CD4-positive, alpha-beta T cell treated with Interferon gamma for 1 hour (primary cell): ENCODE measurements around the gene PTPRM.

Experiments
- DNase-seq: peaks from one replicate; pipeline ENCODE4 v3.0.0-alpha.2; 2020

The PTPRM gene

DNA sequence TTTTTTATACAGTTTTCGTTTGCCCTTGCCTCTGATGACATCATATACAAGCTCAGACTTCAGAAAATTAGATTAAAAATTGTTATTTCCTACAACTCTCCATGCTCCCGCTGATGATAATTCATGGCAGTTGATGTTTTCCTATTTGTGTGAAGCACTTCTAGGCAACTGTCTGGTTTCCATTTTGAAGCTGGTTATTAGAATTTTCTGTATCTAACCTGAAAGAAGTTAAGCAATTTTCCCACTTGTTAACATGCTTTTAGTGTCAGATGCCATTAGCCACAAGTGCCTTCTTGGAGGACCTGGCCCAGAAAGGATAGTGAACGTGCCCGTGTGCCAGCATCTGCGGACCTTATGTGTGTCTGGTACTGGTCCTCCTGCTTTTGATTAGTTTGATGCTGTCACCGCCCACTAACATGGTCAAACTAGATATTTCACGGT lies 694.6 kb downstream of the PTPRM start:
- DNase-seq = no peak

DNA sequence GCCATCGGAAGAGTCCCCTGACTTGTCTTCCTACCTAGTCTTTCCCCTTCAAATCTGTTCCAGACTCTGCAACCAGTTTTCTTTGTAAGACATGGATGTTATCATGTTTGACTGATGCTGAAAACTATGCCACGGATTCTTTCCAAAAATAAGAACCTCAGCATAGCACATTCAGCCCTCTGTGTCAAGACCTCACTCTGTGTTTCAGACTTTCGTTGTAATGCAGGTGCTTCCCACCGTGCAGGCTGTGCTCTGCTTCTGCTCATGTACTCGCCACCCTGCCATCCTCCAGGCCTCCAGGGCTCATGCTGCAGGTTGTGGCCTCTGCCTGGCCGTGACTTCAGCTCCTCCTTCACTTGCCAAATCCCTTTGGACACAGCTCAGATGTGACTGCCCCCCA lies 695.1 kb downstream of the PTPRM start:
- no peak for DNase-seq

DNA sequence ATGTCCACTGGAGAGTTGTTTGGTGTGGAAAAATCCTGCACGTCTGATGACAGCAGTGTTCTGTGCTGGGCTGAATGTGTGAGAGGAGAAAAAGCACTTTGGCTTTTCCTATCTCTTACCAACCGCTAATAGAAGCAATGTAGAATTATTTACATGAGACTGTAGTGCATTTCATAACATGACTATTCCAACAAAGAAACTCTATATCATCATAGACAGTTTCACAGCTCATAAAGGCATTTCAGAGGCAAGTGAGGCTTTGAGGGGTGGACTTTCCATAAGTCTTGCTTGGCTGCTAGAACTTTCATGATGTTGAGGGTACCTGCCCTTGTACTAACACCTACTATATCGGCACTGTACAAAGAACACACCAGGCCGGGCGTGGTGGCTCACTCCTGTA lies 697.0 kb downstream of the PTPRM start:
- no peak for DNase-seq

DNA sequence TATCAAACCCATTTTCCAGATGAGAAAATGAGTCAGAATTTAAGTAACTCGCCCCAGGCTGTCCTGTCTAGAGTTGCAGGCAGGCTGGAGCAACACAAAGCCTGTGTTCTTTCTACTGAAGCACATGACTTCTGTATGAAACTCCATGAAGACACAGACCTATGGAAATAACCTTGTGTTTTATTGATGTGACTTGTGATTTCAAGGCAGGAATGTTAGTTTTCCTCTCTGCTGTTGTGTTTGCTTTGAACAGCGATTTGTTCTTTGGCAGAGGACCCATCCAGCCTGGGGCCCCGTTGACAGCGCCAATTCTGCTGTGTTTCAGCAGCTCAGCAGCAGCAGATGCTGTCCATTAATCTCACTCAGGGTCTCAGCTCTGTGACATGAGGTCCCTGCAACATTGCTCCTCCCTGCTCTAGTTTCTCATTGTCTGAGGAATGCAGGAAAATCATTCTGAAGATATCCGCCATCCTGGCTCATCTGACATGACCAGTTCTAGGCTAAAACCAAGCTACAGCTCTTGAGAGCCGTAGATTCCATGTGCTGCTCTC lies 697.8 kb downstream of the PTPRM start:
- DNase-seq = no peak

DNA sequence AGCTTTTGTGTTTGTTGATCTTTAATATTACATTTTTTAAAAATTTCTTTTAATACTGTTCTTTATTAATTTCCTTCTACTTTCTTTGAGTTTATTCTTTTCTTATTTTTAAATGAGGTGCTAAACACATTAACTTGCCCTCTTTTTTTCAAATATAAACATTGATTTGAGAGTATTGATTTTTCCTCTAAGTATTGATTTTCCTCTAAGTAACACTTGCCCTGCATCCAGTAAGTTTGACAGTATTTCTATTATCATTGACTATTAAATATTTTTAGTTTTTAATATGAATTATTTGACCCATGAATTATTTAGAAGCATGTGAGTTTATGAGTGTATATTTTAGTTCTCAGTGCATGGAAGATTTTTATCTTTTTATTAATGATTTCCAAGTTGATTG lies 705.1 kb downstream of the PTPRM start:
- no peak for DNase-seq

DNA sequence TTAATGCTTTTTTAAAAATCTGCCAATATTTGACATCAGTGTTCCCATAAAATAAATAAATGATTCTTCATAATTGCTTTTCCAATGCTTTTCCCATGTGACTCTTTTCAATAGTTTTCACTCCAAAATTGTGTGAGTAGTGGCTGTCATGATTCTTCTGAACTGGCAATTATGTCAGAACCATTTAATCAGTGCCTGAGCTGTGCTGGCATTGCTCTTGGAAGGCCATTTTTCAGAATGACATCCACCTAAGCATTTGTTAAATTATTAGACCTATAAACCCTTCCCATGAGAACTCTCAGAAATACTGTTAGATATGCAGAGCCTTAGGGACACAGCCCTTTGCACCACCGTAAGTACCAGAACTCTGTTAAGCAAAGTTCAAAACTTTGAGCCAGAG lies 707.3 kb downstream of the PTPRM start:
- no peak for DNase-seq

DNA sequence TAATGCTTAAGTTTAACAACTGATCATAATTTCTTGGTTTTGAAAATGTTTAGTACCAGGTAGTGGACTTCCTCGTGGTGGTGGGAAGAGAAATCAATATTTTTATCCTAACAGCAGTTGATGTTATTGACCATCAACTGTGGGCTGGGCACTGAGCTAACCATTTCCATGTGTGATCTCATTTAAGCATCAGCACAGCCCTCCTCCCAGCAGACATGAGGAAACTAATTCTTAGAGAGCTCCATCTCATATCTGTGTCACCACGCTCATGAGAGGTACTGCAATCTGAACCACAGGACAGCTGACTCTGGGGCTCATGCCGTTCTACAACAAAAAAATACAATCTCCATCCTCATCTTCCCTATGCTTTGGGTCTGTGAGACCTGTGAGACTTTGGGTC lies 709.3 kb downstream of the PTPRM start:
- no peak for DNase-seq

DNA sequence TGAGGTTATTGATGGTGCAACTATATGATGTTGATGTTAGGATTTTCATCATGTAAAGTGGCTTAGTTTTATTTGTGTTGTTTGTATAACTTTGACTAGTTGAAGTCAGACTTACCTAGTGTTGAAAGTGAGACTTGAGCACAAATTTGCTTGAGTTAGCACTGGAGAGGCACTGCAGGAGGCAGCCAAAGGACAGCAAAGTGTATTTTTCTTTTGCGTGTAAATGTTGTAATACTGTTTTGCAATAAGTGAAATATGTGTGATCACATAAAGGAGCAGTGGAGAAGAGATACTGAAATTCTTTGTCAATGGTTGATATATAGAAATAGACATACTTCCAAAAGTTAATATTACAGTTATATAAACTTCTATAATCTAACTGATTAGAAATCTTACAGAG lies 710.2 kb downstream of the PTPRM start:
- no peak for DNase-seq

DNA sequence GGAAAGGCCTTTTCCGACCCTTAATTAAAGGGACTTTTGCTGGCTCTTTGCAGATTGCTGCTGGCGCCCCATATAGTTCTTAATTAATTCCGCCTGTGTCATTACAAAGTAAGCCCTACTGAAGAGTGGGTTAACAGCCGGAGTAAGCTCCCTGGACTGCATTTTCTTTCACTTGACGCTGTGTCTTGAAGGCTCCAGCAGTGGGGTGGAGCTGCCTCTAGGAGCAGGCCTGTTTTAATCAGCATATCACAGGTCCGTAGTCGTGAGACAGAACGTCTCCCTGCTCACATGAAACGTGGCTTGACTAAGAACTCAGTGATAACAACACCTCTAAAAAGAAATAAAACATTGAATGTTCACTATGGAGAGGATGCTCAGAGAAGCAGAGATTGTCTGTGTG lies 712.2 kb downstream of the PTPRM start:
- DNase-seq = no peak

DNA sequence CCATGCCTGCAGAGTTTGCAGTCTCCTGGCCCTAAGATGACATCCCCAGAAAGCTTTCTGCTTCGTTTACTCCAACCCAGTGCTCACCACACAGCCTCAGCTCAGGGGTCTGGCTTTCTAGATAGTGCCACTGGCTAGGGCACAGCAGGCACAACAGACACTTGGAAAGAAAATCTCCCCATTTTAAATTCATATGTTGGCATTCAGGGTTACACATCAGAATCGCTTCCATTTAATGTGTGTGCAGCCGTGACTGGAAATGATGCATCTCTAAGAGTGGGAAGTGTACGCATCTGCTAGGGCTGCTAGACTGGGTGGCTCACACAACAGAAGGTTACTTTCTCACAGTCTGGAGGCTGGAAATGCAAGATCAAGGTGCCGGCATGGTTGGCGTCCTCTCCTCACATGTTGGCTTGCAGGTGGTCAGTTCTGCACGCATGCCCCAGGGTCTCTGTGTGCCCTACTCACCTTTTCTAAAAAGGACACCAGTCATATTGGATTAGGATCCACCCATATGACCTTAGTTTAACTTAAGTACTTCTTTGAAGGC lies 712.7 kb downstream of the PTPRM start:
- no peak for DNase-seq

DNA sequence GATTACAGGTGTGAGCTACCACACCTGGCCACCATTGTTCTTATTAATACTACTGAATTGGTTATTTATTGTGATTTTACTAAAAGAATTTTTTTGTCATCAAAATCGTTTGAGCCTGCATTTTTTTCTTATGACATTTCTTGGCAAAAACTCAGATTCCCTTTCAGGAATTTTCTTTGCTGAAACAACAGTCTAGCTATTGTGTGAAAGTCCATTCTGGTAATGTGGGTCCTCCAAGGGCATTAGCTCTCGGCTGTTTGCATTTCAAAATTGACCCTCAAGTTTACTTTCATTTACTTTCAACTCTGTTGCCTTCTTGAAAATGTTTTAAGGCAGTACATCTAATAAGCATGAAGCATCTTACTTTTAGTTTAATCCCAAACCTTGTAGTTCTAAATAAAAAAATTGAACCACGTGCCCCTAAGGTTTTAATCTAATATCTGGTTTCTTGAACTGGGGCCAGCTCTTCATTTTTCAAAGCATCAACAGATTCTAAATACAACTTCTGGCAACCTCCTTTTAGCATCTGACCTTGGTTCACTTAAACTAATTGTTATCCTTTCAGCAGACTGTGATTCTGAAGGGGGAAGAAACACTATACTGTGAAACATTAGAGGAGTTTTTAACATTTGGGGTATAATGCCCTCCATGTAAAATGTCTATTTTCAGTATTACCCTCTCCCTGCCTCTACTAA lies 716.9 kb downstream of the PTPRM start:
- DNase-seq = no peak

DNA sequence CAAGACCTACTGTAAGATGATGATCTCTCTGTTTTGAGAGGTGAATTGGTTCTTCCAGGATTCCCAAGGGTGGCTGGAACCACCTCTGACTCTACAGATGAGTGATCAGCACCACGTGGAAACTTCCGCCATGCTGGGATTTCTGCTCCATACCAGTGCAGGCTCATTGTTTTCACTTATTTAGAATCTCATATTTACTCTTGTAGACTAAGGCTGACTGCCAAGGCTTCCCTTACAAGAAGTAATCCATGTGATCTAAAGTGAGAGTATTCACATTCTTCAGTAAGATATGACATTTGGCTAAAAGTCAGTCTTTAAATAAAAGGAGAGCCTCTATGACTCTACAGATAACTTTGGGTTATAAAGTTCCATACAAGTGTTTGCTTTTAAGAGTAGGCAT lies 719.2 kb downstream of the PTPRM start:
- no peak for DNase-seq

DNA sequence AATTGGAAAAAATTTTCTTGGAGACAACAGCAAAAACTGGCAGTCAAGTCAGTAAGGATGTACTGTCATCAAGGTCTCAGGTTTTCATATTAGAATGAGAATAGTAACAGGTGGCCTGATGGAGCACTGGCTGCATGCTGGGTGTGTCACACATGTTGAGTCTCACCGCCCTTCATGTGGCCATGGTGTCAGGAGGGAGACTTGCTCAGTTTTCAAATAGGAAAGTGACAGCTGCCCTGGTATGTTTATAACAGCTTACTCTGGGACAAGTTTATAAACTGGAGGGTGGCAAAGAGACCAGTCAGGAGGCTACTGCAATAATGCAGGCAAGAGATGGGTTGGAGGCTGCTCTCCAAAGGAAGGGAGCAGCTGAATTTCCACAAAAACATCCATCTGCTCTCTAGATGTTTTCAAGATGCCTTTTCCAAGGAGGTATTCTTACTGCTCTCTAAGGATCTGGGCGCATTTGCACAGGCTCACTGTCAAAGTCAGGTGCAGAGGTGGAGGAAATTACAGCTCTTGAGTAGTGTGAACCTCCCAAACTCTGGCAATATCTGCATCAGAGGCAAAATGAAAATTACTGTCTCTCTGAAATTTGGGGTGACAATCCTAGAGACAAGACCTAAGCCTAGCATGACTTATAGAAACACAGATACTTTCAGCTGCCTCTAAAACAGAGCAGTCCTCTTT lies 720.2 kb downstream of the PTPRM start:
- no peak for DNase-seq

DNA sequence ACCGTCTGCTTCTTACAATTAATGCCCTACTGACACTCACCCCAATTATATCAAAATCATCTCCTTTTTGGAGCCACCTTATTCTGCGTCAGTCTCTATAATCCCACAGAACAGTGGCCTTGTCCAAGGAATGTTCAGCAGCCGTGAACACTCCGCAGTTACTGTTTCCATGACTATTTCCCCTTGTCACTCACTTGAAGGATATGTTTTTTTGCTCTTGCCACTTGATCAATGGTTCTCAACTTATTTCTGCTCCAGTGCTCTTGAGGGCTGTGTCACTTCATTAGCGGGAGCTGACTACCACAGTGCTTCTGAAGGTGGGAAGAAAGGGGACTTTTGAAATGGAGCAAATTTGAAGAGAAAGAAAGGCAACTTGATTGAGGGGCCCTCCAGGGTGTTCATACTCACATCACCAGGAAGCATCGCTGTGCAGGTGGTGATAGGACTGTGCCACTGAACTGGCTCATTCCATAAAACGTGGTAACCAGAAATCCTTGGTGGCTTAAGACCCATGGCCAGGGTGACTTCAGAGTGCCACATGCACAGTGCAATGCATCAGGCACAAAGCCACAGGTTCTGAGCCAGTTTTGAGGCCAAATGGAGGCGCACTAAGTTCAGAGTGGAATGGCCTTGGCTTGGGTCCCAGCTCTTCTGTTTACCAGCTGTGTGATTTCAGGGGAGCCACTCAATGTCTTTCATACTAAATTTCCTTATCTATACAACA lies 721.5 kb downstream of the PTPRM start:
- no peak for DNase-seq

DNA sequence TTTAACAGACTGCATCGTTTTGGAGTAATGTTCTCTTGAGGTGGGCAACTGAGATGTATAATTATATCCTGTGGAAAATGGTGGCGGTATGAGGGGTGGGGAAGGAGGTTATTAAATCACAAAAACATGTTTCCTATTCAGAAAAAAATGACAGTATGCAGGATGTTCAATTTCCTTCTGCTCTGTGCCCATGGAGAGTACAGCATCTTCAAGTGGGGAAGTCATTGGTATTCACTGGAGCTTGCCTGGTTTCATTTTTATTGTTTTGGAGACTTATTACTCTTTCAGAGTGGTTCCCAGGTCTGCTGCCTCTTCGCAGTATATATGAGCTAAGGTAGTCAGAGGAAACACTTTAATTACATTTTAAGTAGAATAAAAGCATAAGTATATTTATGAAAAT lies 723.3 kb downstream of the PTPRM start:
- DNase-seq = no peak

DNA sequence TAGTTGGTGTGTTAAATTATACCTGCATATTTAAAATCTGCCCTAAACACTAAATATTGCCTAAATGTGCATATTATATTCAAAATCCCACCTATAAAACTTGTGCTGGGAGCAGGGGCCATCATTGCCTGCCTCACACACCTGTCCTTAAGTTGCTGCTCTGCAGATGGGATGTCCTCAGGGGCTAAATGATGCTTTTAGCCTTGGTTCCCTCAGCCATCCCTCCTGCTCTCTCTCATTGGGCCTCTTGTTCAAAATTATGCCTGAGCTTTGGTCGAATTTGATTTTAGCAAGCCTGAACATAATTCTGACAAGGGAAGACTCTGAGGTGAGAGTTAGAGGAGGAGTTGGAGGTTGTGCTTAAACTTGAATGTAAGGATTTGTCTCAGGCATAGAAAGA lies 723.8 kb downstream of the PTPRM start:
- no peak for DNase-seq

DNA sequence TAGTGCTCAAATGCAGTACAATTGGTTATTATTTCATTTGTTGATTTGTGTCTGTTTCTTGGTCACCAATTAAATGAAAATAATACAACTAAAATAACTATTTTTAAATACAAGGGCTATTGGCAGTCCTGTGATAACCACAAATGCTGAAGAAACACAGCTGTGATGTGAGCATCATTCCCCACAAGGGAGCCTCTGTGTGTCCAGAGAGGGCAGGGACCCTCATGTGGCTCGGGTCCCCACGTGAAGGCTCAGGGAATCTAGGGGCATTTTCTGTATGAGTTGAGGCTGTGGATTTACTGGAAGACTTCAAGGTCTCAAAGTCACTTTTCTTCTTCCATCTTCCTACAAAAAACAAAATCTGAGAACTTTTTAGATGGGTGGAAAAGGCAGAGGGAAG lies 726.1 kb downstream of the PTPRM start:
- DNase-seq = no peak

DNA sequence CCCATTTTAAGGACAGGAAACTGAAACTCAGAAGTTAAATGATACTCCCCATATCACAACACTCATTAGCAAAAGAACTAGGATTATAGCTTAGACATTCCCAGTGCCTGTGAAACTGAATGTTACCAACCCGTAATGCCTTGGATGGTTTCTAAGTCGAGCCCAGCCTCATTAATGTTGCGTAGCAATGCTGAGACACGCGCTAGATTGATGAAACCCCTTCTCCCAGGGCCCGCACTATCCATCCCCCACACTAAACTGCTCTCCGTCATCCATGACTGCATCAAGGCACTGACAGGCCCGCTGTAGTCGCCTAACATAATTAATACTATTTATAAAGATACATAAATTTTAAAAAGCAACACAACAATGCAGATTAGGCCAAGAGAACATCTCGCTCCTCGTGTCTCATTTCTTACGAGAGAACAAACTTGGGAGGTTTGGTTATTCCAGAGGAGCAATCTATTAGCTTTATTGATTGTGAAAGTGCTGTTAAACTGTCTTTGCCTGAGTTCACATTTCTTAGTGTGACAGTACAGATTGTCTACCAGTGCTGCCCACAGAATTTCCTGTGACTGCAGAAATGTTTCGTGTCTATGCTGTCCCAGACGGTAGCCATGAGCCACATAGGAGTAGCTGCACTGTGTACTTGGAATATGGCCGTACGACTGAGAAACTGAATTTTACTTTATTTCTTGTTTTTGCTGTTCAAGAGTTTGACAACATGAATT lies 729.9 kb downstream of the PTPRM start:
- DNase-seq = no peak

DNA sequence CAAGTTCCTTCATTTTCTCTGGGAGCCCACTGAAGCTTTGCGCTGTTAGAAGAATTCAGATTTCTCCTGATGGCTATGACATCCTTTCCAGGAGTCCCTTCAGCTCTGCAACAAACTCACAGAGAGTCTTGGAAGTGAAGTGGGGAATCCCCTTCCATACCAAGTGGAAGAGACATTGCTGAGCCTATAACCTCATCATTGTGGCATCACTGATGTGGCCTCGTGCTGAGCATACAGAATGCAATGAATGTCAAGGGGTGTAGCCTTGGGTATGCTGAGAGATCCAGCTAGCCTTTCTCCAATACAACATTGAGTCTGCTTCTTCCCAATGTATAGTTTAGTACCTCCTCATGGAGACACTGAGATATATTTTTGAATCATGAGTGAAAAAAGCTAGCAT lies 731.1 kb downstream of the PTPRM start:
- DNase-seq = no peak

DNA sequence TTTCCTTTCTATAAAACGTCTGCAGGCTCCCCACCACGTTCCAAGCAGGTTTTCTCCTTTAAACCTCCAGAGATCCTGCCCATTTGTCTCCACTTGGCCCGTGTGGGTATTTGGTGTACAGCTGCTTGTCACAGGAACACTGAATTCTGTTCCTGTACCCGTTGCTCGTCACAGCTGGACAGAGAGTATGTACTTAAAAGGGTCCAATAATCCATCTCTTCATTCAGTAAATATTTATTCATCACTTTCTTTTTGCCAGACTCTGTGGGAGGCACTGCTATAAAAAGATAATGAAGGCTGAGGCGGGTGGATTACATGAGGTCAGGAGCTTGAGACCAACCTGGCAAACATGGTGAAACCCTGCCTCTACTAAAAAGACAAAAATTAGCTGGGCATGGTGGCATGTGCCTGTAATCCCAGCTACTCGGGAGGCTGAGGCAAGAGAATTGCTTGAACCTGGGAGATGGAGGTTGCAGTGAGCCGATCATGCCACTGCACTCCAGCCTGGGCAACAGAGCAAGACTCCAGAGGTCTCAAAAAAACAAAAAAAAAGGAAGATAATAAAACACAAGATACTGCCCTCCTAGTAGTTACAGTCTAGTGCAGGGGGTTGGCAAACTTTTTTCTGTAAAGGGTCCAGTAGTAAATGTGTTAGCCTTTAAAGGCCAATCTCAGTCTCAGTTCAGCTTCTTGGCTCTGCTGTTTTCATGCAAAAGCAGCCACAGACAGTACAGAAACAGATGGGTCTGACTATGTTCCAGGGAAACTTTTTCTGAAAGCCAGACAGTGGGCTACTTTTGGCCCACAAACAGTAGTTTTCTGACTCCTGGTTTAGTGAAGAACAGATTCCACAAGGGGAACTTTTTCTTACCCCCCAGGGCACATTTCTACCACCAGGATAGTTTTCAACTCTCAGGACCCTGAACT lies 732.2 kb downstream of the PTPRM start:
- DNase-seq = no peak

DNA sequence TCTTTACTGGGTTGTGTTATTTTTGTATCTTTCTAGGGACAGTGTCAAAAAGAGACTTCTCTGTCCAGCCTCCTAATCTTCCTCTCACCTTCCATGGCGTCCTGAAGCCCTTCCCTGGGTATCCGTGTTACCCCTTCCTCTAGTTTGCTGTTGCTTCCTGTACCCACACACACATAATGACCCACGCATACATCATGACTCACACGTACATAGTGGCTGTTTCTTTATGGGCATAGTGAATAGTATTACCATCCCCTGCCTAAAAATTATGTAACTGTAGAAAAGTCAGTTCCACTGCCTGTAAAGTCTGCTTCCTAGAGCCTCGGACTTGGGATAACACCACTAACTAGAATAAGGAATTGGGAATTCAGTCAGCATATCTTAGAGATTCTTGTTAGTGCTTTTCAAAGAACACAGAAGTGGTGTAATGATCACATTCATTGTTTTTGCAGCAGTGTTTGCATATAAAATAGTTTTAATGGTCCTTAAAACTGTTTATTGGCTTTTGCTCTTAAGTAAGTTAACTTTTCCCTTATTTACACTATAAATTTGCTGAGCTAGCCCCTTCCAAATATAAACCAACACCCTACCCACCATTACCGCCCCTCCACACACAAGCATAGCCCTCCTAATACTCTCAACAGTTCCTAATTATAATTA lies 733.8 kb downstream of the PTPRM start:
- no peak for DNase-seq
